DLD1 (cell line): ENCODE results near the gene NME9.
"Not testable (repeated sequence)": the region's sequence is repeated elsewhere in the genome, so short reads cannot be mapped to it uniquely, and the experiment has no call there.

ENCODE experiments used
- in situ Hi-C: cut with HindIII; loops from 2 replicates; pipeline ENCODE4 v1.10.0; 2017; ENCODE audit warnings: low sequenced_read_pairs

NME9 gene, protein sequence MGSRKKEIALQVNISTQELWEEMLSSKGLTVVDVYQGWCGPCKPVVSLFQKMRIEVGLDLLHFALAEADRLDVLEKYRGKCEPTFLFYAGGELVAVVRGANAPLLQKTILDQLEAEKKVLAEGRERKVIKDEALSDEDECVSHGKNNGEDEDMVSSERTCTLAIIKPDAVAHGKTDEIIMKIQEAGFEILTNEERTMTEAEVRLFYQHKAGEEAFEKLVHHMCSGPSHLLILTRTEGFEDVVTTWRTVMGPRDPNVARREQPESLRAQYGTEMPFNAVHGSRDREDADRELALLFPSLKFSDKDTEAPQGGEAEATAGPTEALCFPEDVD

DNA sequence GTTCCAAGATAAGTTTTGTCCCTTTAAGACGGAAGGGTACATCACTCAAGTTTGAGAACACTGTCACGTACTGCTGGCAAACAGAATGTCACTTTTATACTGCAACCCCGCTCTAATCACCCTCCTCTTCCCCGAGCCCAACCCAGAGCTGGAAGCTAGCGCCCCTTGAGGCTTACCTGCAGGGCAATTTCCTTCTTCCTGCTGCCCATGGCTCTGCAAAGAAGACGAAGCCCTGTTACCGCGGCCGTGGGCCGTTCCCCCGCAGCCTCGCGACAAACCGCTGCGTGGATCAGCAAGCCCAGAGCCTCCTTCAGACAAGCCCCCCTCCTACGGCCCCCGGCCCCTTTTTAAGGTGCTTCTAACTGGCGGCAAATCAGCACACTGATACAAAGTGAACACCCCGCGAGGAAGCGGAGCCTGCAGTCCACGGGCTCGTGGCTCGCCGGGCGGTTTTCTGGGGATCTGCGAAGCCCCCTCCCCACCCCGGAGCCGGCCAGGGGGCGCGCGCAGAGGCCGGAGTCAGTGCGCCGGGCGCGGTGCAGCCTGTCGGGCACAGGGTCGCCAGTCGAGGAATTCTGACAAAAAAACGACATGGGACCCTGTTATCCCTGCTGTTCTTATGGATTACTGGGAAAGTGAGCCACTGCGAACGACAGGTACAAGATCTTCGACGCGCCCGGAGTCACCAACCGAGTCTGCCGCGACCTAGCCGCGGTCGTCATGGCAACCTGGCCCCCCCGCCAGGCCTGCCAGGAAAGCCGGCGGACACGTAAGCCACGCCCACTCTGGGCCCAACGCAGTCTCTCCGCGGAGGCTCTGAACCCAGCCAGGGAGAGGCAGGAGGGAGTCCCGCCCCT lies at the start of gene NME9:
NME9 (minus strand) TSS at position 725 of the 857 bp plus-strand sequence; CDS start at position 209, 516 bp downstream.
- in situ Hi-C loops = no loop called here

DNA sequence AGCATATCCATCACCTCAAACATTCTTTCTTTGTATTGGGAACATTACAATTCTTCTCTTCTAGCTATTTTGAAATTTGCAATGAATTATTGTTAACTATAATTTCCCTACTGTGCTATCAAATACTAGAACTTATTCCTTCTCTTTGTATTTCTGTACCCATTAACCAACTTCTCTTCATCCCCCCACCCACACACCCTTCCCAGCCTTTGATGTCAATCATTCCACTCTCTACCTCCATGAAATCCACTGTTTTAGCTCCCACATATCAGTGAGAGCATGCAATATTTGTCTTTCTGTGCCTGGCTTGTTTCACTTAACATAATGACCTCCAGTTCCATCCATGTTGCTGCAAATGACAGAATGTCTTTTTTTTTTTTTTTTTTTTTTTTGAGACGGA lies 49.3 kb upstream of the NME9 start:
- in situ Hi-C loops = no loop called here

DNA sequence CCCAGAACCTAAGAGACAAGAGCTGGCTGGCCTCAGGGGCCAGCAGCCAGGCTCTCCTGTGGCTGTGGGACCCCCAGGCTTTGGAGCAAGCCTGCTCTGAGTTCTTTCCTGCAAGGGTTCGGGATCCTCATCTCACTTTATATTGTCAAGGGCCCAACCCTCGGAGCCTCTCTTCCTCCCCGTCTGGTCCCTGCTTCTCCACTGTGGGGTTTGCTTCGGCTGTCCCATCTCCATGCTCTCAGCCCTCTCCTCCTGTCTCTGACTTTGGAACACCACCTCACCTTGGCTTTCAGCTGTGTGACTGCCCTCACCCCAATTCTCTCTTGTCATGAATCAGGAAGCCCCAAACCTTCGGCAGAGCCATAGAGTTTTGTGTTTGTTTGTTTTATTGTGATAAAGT lies 48.7 kb upstream of the NME9 start:
- in situ Hi-C loops = no loop called here

DNA sequence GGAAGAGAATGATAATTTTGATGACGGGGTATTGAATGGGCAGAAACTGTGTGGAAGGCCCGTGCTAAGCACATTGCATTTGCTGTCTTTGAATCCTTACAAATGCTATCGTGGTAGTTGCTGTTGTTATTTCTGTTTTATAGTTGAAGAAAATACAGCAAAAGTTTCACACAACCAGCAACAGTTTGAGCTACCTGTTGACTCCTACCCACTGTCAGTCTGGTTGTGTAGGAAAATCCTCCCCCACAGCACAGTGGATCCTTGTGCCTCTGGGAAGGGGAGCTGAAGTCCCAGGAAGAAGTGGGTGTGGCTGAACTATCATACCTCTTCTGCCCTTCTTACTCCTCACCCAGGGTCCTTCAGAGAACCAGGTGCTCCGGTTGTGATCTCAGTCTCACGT lies 48.2 kb upstream of the NME9 start:
- in situ Hi-C loops = no loop called here

DNA sequence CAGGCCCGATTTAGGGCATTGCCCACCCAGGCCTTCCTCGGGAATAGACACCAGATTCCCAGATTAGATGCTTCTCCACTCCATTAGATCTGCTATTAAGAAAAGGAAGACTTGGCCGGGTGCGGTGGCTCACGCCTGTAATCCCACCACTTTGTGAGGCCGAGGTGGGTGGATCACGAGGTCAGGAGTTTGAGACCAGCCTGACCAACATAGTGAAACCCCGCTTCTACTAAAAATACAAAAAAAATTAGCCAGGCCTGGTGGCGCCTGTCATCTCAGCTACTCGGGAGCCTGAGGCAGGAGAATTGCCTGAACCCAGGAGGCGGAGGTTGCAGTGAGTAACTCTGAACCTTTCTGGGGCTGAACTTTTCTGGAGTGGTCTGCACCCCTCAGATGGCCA lies 47.6 kb upstream of the NME9 start:
- in situ Hi-C loops = not testable (repeated sequence)

DNA sequence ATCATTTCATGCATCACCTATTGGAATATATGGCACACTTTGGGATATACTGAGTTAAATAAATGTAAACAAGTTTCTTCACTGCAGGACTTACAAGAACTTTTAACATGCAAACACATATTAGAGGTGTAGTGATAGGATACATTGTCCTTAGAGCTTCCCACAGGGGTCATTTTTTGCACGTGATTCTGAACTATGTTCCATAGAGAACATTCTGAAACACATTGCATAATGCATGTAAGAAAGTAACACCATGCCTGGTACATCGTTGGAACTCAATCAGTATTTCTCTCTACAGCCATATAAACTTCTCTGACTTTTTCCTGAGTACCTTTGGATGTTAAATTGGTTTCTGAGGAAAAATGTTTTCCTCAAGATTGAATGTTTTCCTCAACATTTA lies 47.0 kb upstream of the NME9 start:
- in situ Hi-C loops = no loop called here

DNA sequence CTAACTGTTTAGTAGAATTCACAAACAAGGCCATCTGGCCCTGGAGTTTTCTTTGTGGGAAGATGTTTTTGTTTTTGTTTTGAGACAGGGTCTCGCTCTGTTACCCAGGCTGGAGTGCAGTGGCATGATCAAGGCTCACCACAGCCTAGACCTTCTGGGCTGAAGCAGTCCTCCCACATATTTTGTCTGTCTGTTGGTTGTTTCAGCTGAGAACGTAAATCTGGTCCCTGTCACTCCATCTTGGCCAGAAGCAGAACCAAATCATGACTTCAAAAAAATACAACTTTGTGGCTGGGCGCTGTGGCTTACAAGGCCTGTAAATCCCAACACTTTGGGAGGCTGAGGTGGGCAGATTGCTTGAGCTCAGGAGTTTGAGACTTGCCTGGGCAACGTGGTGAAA lies 45.8 kb upstream of the NME9 start:
- in situ Hi-C loops = no loop called here

DNA sequence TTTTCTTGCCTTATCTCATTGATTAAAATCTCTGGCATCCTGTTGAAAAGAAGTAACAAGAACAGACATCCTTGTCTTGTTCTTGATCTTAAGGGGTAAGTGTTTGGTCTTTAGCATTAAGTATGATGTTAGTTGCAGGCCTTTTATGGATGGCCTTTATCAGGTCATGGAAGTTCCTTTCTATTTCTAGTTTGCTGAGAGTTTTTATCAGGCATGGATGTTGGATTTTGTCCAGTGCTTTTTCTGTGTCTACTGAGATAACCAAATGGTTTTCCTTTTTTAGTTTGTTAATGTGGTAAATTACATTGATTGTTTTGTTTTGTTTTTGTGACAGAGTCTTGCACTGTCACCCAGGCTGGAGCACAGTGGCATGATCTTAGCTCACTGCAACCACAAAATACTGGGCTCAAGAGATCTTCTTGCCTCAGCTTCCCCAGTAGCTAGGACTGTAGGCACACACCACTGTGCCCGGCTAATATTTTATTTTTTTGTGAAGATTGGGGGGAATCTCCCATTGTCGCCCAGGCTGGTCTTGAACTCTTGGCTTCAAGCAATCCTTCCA lies 45.0 kb upstream of the NME9 start:
- in situ Hi-C loops = no loop called here

DNA sequence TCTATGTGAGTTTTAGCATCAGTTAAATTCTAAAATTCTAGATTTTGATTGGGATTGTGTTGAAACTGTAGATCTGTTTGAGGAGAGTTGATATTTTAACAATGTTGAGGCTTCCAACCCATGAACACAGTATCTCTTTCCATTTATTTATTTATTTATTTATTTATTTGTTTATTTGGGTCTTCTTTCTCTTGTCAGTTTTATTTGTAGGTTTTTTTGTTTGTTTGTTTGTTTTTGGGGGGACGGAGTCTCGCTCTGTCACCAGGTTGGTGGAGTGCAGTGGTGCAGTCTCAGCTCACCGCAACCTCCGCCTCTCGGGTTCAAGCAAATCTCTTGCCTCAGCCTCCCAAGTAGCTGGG lies 44.1 kb upstream of the NME9 start:
- in situ Hi-C loops = no loop called here

DNA sequence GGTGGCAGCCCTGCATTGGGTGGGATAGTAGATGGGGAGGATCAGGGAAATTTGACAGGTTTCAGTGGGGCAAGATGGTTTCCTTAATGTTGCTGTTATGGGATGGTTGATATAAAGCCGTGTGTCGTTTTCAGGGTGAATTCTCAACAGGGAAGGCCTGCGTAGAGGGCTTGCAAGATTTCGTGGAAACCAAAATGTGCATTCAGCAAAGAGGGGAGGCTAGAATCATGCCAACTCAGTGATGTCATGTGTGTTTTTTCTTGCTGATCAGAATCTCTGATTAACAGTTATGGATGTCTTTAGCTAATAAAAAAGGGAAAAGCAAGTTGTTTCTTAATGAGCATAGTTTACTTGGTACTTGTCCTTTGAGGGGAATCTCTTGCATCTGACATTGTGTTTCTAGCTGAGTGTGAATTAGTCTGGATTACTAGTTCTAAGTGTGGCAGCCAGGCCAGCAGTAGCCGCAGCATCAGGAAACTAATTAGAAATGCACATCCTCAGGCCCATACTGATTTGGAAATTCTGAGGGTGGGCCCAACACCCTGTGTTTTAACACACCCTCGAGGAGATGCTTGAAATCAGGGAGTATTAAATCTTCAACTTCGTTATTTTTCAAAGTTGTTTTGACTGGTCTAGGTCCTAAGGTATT lies 43.6 kb upstream of the NME9 start:
- in situ Hi-C loops = no loop called here

DNA sequence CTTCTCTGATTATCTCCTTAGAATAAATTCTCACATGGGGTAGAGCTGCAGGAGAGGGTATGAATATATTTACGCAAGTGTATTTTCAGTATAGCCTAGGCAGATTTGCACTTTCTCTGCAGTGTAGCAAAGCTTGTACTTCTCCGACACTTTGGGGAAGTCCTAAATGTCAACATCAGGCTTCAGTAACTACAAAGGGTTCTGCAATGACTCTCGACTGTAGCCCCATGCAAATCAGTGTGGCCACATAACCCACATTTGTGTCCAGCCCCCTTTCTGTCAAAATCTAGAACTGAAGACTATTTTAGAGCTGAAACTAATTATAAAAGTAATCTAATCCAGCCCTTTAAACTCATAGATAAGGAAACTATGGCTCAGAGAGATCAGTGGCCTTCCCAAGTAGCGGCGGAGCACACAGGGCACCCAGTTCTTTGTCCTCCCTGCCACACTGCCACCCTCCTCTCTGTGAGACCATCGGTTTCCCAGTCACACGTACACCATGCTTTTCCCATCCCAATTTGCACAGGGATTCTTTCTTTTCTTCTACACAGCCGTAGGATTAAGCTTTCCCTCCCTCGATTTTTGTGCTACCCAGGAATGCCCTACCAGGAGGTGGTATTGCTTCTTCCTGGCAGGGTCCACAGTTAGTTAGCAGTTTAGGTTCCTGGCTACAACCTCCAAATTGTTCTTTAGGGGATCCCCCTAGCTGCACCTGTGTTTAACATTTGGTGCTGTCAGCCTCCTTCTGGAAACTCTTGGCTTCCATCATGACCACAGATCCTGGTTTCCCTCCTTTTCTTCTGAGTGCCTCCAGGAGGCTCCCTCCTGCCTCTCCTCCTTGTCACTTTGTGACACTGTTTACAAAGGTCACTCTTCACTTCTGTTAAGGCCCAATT lies 41.7 kb upstream of the NME9 start:
- in situ Hi-C loops = no loop called here

DNA sequence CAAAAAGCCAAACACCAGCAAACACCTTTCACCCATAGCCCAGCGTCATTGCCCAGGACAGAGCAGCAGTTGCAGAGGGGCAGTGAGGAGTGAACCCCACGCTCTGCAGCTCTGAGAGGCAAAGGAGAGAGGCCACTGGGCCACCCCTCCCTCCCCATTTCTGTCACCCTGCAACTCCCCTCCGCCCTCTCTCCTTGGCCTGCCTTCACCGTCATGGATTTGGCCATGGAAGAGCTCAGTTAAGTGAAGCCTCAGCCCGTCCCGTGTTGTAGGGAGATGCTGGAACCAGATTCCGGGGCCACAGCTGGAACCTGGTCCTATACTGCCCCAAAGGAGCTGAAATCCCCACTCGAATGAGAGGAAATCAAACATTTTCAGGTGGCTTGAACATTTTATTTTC lies 40.7 kb upstream of the NME9 start:
- in situ Hi-C loops = no loop called here

DNA sequence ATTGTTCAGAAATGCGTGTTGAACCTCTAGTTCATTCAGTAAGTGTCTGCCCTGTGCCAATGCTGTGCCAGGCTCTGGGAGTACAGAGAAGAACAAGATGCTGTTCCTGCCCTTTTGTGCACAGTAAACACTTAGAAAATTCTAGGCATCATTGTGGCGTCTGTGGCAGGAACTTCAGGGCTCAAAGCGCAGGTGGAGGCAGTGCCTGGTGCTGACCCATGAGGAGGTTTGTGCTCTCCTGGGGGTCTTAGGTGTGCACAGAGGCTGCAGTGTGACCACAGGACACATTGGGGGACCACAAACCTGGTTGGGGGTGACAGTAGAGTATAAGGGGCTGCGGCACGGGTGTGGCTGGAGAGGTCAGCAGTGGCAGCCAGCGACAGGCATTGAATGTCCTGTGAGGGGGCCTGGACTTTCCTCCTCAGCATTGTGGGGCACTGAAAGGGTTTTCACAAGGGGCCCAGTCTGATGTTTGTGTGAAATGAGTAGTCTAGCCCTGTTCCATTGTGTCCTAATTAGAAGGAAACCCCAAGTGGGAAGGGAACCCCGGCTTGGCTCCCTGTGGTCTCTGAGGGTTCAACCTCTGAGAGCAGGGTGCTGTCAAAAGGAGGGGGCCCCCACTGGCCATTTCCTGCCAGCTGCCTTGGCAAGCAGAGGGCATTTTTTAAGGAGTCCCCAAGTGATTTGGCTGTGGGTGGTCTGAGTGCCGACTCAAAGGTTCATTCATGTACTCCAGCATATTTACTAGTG lies 39.7 kb upstream of the NME9 start:
- in situ Hi-C loops = no loop called here

DNA sequence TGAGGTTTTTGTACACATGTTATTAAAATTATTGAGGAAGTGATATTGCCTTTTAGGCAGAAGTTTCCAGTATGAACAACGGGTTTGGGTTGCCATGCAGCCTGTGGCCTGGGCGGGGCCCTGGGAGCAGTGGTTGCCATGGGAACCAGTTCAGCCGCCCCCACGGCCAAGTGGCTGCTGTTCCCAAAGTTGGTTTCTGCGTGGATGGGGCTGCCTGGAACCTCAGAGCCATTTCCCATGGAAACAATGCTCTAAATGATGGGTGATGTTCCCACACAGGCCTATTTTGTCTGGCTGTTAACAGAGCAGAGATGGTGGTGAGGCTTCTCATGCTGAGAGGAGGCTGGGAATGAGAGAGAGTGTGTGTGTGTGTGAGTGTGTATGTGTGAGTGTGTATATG lies 38.3 kb upstream of the NME9 start:
- in situ Hi-C loops = no loop called here

DNA sequence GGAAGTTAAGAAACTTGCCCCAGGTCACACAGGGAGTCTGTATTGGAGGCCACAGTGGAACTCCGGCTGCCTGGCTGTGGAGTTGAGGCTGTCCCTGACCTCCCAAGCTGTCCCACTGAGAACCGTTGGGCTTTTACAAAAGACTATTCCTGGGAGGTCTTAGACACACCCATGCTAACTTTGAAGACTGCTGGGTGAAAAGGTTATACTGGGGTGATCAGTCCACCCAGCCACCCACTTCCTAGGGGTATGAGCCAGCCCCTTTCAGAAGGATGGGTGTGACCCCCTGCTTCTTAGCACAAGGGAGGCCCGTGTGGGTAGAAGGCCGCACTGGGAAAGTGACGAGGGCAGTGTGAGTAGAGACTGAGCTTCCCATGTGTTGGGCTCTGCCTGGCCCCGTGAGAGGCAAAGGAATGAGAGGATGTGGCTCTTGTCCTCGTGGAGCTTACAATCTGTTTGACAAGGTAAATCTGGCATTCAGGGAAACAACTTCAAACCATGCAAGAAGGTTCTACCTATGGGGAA lies 37.7 kb upstream of the NME9 start:
- in situ Hi-C loops = no loop called here

DNA sequence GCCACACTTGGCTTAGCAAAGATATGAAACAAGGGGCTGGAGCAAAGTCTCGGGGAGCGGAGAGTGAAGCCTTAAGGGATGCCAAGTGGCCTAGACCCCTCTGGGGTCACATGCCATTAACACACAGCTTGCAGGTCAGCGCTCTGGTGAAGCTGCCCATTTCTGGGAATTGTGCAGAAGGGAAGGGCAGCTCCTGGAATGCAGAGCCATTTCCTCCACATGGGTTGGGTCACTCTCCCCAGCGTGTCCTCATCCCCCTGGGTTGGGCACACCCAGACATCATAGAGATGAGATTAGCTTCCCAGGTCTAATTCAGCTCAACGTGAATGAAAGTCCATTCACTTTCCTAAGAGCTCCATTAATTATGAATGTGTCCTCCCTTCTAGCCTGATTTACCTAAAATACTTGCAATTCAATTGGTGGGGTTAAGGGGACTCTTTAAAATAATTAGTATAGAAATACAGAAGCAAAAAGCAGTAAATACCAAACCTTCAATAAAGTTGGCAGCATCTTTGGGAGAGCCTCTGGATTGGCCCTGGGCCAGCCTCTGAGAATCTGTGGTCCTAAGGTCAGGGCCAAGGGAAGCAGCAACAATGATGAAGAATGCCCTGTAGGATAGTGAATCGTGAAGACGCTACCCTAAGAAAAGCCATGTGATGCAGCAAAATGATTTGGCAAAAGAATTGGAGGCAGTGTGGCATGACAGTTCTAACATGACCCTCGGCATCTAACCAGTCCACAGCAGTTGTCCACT lies 36.5 kb upstream of the NME9 start:
- in situ Hi-C loops = no loop called here

DNA sequence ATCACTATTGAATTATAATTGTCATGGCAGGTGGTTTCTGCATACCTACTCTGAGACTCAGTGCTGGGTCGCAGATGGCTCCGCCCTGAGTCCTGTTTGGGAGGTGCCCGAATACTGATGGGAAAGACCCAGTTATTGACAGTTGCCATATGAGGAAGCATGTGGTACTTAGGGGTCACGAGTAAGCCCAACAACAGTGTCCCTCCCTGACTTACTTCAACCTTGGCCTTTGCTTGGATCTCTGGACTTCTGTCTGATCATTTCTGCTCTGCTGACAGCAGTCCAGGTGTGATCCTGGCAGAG lies 35.6 kb upstream of the NME9 start:
- in situ Hi-C loops = no loop called here

DNA sequence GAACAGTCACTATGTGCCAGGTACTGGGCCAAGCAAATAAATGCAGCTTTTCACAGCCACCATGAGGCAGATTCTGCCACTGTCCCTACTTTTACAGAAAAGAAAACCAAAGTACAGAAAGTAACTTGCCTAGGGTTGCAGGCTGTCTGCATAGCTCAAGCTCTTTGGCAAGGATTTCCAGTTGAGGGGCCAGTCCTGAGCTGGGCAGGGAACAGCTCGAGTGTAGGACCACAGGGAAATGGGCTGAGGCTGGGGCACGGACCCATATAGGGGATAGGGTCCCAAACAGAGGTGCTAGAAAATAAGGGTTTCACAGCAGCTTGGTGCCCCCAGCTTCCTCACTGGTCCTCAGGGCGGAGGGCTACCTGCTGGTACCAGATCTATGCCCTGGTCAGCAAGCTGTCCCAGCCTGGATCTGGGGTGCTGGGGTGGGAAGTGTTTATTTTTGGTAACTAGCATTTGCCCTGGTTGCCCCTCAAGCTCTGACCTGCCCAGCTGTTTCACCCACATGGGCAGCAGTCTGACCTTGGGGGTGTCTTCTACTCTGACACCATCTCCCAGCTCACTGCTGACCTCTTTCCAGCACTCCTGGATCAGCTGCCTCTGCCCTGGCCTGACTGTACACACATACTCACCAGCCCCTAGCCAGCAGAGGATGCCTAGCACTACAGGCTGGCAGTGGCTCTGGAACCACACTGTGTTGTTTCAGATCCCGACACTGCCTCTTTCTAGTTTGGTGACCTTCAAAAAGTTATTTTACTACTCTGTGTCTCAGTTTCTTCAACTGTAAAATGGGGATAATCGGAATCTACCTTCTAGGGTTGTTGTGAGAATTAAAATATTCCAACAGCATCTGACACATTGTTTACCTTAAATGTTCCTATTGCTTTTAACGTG lies 35.0 kb upstream of the NME9 start:
- in situ Hi-C loops = no loop called here
